SK-N-SH (cell line): ENCODE data around the gene CHD1.

ENCODE experiments used
- EP300 ChIP-seq, 2 experiments: IDR thresholded peaks; 2 replicates each; pipeline versions ENCODE4 v1.4.0 to v1.6.1; 2012; ENCODE audit warnings: borderline replicate concordance in 1 of 2, low read depth in 1 of 2, low read length in 1 of 2
- FOXJ3 ChIP-seq: sonication (generic); formaldehyde crosslinking; IDR thresholded peaks from 2 replicates; pipeline ENCODE4 v1.5.1; 2020; ENCODE audit warnings: mild to moderate bottlenecking, missing genetic modification reagents
- GABPA ChIP-seq: IDR thresholded peaks from 2 replicates; pipeline ENCODE4 v1.4.0; 2012; ENCODE audit warnings: low read depth, mild to moderate bottlenecking
- RAD21 ChIP-seq: IDR thresholded peaks from 2 replicates; pipeline ENCODE4 v1.6.1; 2012; ENCODE audit warnings: mild to moderate bottlenecking, low read length
- RCOR1 ChIP-seq: fragments of 150-350 bp; IDR thresholded peaks from 2 replicates; pipeline ENCODE4 v1.6.1; 2017; ENCODE audit warnings: antibody characterized with exemption, low read length
- SIN3A ChIP-seq: IDR thresholded peaks from 2 replicates; pipeline ENCODE4 v1.6.1; 2012; ENCODE audit warnings: low read depth, mild to moderate bottlenecking, low read length, moderate library complexity, borderline replicate concordance
- TF ChIP-seq, protein P1 (sequence below): fragments of 200-600 bp; sonication (generic); IDR thresholded peaks from 2 replicates; pipeline ENCODE4 v1.6.1; 2017; ENCODE audit warnings: antibody characterized with exemption, mild to moderate bottlenecking, moderate library complexity

DNA sequence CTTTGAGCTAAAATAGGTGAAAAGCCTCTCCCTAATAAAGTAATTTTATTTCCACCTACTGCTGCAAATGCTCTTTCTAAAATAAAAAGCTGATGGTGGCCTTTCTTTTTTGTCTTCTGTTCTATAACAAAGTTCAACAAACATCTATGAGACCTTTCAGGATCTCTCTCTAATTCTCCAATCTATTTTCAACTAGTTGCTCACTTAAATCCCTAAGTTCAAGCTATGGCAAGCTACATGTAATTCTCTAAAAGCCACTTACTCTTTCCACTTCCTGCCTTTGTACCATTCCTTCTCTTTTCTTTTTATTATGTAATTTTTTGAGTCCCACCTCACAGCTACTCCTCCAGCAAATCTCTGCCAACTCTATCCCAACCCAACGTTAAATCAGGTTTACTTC lies 20.9 kb downstream of the CHD1 start:
- no peak for TF ChIP-seq EP300 (IDR thresholded peaks at IDR 0.05; ENCODE audit: borderline replicate concordance in 1 of 2, low read depth in 1 of 2, low read length in 1 of 2)
- no peak for TF ChIP-seq RAD21
- TF ChIP-seq, protein P1, sequence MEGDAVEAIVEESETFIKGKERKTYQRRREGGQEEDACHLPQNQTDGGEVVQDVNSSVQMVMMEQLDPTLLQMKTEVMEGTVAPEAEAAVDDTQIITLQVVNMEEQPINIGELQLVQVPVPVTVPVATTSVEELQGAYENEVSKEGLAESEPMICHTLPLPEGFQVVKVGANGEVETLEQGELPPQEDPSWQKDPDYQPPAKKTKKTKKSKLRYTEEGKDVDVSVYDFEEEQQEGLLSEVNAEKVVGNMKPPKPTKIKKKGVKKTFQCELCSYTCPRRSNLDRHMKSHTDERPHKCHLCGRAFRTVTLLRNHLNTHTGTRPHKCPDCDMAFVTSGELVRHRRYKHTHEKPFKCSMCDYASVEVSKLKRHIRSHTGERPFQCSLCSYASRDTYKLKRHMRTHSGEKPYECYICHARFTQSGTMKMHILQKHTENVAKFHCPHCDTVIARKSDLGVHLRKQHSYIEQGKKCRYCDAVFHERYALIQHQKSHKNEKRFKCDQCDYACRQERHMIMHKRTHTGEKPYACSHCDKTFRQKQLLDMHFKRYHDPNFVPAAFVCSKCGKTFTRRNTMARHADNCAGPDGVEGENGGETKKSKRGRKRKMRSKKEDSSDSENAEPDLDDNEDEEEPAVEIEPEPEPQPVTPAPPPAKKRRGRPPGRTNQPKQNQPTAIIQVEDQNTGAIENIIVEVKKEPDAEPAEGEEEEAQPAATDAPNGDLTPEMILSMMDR, result no peak
- TF ChIP-seq SIN3A, result no peak
- TF ChIP-seq GABPA, result no peak
- TF ChIP-seq FOXJ3 (CRISPR knock-in tag), result no peak
- no peak for TF ChIP-seq RCOR1
